Spinal cord (tissue), 10 donors: ENCODE data around the gene DNM2. TPM values are rescaled to one million over a fixed set of nuclear protein-coding genes. Genes with fewer than 3 reads are reported as not detected.
"Not testable (repeated sequence)": the region's sequence is repeated elsewhere in the genome, so short reads cannot be mapped to it uniquely, and the experiment has no call there.

Experiments used
- DNase-seq, 6 donors: peaks; one replicate each; pipeline versions ENCODE4 v3.0.0 to v3.0.0-alpha.2; 2013 to 2015; ENCODE audit warnings: low spot score in 6 of 6, low read depth in 4 of 6
- H3K27ac ChIP-seq: one replicate; pipeline ENCODE4 v1.5.1; 2013; ENCODE audit warnings: low read depth, low read length, control low read depth
- H3K27me3 ChIP-seq: one replicate; pipeline ENCODE4 v1.6.1; 2013; ENCODE audit warnings: low read length; ENCODE audit not compliant: control insufficient read depth, insufficient read depth
- H3K36me3 ChIP-seq: one replicate; pipeline ENCODE4 v1.6.1; 2013; ENCODE audit warnings: low read length; ENCODE audit not compliant: control insufficient read depth, insufficient read depth
- H3K4me1 ChIP-seq: one replicate; pipeline ENCODE4 v1.6.1; 2013; ENCODE audit warnings: low read length; ENCODE audit not compliant: control insufficient read depth, insufficient read depth
- H3K4me3 ChIP-seq: one replicate; pipeline ENCODE4 v1.5.1; 2013; ENCODE audit warnings: low read depth, low read length, control low read depth
- H3K9me3 ChIP-seq: one replicate; pipeline ENCODE4 v1.6.1; 2013; ENCODE audit warnings: low read length; ENCODE audit not compliant: control insufficient read depth, insufficient read depth
- WGBS: methylation state at CpG from one replicate; pipeline ENCODE4 v1.1.5; 2013; ENCODE audit warnings: missing lambda C conversion rate; ENCODE audit not compliant: insufficient coverage; 5-methylcytosine and 5-hydroxymethylcytosine counted together
- polyA plus RNA-seq, 2 donors: library from polyadenylated mRNA; unstranded; fragments of 120-200 nt; gene quantifications; one replicate each; pipeline ENCODE4 v1.2.1, GENCODE V29; 2013; ENCODE audit not compliant: insufficient read length in 2 of 2
- total RNA-seq, 2 donors: library from RNA; depleted of rRNA in 1 of 2; stranded (reverse); fragments of 120-200 nt in 1 of 2; fragments of >200 nt in 1 of 2; gene quantifications; one replicate each; pipeline versions ENCODE4 v1.2.3 to v1.2.4, GENCODE V29; 2013 to 2014
- donor health status: healthy.

DNM2 gene
- total and polyA plus RNA-seq, 4 donors = 59.2 to 111 (median 85.0) TPM

DNA sequence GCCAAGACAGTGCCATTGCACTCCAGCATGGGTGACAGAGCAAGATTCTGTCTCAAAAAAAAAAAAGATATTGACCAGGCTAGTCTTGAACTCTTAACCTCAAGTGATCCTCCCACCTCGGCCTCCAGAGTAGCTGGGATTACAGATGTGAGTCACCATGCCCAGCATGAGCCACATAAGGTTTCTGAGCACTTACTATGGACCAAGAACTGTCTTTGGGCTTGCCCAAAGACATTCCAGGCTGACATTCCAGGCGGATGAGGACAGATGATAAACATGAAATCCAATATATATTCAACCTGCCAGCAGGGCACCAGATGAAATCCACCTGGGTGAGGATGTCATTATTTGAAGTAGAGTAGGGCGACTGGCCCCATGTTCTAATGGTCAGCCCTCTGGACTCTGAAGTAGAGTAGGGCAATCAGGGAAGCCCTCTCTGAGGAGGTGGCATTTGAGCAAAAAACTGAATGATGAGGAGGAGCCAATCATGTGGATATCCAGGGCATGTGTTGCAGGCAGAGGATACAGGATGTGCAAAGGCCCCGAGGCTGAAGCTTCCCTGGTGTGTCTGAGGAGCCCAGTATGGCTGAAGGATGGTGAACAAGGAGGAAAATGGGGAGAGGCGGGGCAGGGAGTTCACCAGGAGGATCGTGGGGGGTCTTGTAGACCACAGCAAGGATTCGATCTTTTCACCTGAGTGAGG is 134.4 kb downstream of the DNM2 start:
- Histone ChIP-seq H3K27ac (no peak overlapping the region), H3K9me3 (no peaks in the 10 kb centered on the region), H3K4me3 (no peak overlapping the region), H3K4me1 (no peaks in the 10 kb centered on the region), H3K36me3 (no peaks in the 10 kb centered on the region), H3K27me3 (no peaks in the 10 kb centered on the region)
- DNase-seq = no peak
- 87% methylated on average over 6 of the region's 7 CpGs for WGBS

DNA sequence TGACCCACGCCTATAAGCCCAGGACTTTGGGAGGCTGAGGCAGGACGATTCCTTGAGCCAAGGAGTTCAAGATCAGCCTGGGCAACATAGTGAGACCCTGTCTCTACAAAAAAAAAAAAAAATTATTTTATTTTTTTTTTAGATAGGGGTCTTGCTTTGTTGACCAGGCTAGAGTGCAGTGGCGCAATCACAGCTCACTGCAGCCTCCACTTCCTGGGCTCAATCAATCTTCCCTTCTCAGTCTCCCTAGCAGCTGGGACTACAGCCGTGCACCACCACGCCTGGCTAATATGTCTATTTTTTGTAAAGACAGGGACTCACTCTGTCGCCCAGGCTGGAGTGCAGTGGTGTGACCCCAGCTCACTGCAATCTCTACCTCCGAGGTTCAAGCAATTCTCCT is 135.1 kb downstream of the DNM2 start:
- Histone ChIP-seq H3K4me3 (no peak overlapping the region), H3K4me1 (no peaks in the 10 kb centered on the region), H3K36me3 (no peaks in the 10 kb centered on the region), H3K27me3 (no peaks in the 10 kb centered on the region), H3K9me3 (no peaks in the 10 kb centered on the region), H3K27ac (no peak overlapping the region)
- 85% methylated on average over 4 of the region's 7 CpGs for WGBS
- no peak for DNase-seq

DNA sequence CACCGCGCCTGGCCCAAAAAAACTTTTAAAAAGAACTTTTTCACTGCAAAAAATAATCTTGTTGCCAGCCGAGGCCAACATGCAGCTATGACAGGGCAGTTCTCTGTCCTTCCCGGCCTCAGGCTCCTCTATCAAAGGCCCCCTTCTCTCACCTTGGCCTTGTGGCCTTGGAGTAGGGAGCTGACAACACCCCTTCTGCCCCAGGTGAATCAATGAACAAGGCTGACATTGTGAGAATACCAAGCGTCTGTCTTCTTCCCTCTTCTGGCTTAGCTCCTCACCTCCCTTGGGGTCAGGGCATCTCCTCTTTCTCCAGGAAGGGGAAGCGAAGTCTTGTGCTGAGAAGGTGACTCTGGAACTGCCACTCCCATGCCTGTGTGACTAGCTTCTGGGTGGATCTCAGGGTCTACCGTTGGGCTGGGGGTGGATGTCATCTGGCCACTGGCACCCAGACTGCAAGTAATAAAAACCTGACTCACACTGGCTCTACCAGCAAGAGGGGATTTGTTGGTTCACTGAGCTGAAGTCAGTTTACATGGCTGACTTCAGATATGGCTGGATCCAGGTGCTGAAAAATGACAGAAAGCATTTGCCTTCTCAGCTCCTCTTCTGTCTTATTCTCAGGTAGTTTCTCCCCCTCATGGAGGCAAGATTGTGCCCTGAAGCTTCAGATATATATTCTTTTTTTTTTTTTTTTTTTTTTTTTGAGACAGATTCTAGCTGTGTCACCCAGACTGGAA is 136.6 kb downstream of the DNM2 start:
- no peak for DNase-seq
- H3K4me1 ChIP-seq = no peaks in the 10 kb centered on the region
- H3K4me3 ChIP-seq = no peak overlapping the region
- no peaks in the 10 kb centered on the region for H3K36me3 ChIP-seq
- WGBS = 67% methylated on average over 6 of the region's 7 CpGs
- H3K9me3 ChIP-seq = no peaks in the 10 kb centered on the region
- no peaks in the 10 kb centered on the region for H3K27me3 ChIP-seq
- no peak overlapping the region for H3K27ac ChIP-seq

DNA sequence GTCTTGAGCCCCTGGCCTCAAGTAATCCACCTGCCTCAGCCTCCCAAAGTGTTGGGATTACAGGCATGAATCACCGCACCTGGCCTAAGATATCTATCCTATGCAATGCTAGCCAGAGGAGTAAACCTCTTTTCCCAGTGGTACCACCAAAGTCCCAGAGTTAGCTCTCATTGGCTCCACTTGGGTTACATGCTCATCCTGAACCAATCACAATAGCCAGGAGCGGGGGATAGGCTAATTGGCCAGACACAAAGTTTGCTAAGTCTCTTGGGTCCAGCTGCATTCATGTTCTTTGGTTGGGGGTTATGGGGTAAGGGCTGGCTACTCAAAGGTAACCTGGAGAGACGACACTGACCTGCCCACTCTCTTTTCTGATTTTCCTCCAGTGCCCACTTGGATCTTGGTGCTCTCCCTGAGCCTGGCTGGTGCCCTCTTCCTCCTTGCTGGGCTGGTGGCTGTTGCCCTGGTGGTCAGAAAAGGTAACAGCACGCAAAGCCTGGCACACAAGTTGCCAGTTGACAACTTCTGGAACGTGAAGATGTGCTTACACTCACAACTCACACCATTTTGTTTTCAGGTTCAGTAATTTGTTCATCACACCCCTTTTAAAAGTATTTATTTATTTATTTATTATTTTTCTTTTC is 138.1 kb downstream of the DNM2 start:
- H3K4me1 ChIP-seq = no peaks in the 10 kb centered on the region
- WGBS = 100% methylated on average over 2 of the region's 5 CpGs
- no peaks in the 10 kb centered on the region for H3K27me3 ChIP-seq
- H3K4me3 ChIP-seq = no peak overlapping the region
- H3K36me3 ChIP-seq = no peaks in the 10 kb centered on the region
- H3K27ac ChIP-seq = no peak overlapping the region
- no peaks in the 10 kb centered on the region for H3K9me3 ChIP-seq
- no peak for DNase-seq

DNA sequence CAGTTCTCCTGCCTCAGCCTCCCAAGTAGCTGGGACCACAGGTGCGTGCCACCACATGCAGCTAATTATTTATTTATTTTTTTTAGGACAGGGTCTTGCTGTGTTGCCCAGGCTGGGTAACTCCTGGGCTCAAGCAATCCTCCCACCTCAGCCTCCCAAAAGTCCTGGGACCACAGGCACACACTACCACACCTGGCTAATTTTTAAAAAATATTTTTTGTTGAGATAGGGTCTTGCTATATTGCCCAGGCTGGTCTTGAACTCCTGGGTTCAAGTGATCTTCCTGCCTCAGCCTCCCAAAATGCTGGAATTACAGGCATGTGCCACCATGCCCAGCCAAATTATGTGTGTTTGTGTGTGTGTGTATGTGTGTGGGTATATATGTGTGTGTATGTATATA is 139.0 kb downstream of the DNM2 start:
- not testable (repeated sequence) for H3K27me3 ChIP-seq, DNase-seq, H3K36me3 ChIP-seq, H3K27ac ChIP-seq, H3K4me3 ChIP-seq, H3K4me1 ChIP-seq, H3K9me3 ChIP-seq
- WGBS = no CpG with 5 or more reads among the region's 1 CpG

DNA sequence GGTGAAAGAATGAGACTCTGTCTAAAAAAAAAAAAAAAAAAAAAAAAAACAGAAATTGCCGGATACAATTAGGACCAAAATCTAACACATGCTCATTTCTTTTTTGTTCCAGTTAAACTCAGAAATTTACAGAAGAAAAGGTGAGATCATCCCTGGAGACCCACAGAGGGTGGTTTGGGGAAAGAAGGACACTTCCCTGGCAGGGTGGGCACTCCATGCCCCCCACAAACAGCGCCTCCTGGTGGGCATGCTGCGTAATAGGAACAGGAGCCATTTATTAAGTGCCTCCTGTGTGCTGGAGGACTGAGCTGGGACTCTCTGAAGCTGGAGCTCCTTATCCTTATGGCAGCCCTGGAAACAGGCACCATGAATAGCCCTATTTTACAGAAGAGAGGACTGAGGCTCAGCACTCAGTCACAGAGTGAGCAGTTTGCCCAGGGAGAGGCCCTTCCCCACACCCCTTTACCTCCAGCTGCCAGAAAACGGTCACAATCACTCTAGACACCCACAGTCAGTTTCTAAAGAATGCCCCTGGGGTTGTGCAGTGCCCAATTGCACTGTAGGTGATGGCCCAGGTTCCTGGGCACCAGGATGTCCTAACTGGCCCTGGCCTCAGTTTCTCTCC is 140.4 kb downstream of the DNM2 start:
- H3K27me3 ChIP-seq = no peaks in the 10 kb centered on the region
- H3K9me3 ChIP-seq = no peaks in the 10 kb centered on the region
- no peak for DNase-seq
- no peak overlapping the region for H3K4me3 ChIP-seq
- no peaks in the 10 kb centered on the region for H3K4me1 ChIP-seq
- no peaks in the 10 kb centered on the region for H3K36me3 ChIP-seq
- H3K27ac ChIP-seq = no peak overlapping the region
- WGBS = 32% methylated on average over 3 of the region's 4 CpGs

DNA sequence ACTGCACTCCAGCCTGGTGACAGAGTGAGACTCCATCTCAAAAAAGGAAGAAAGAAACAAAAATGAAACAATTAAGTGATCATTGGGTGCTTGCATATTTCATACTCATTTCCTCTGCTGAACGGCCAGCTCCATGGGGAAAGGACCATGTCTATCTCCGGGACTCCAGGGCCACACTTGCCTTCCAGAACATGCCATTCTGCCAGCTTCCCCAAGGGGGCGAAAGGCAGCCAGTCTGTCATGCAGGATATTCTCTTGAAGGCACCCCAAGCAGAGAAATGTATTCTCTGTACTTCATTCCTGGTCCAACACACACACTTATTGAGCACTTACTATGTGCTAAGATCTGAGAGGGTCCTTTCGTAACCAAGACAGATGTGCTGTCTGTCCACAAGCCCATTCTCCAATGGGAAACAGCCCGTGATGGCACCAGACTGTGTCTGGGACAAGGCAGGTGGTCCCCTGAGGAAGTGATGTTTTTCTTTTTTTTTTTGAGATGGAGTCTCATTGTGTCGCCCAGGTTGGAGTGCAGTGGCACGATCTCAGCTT is 143.3 kb downstream of the DNM2 start:
- DNase-seq = no peak
- Histone ChIP-seq H3K4me1 (peaks cover 7% of the 10 kb centered on the region), H3K27ac (no peak overlapping the region), H3K9me3 (no peaks in the 10 kb centered on the region), H3K27me3 (no peaks in the 10 kb centered on the region), H3K4me3 (no peak overlapping the region), H3K36me3 (no peaks in the 10 kb centered on the region)
- 45% methylated on average over 3 of the region's 7 CpGs for WGBS

DNA sequence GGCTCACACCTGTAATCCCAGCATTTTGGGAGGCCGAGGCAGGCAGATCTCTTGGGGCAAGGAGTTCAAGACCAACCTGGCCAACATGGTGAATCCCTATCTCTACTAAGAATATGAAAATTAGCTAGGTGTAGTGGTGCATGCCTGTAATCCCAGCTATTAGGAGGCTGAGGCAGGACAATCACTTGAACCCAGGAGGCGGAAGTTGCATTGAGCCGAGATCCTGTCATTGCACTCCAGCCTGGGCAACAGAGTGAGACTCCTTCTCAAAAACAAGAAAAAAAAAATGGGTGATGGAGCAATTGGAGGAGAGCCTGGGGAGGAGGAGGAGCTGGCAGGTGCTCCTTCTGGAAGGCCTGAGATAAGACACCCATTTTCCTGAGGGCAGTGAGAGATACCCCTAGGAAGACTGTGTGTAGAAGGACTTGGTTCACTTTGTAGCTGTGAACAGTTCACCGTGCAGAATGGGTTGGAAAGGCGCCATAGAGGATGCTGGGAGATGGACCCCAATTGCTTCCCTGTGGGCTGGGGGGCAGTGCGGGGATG is 144.8 kb downstream of the DNM2 start:
- WGBS = 76% methylated on average over 4 of the region's 6 CpGs
- no peaks in the 10 kb centered on the region for H3K9me3 ChIP-seq
- H3K27me3 ChIP-seq = no peaks in the 10 kb centered on the region
- no peak overlapping the region for H3K27ac ChIP-seq
- peaks cover 7% of the 10 kb centered on the region for H3K4me1 ChIP-seq
- H3K36me3 ChIP-seq = no peaks in the 10 kb centered on the region
- no peak overlapping the region for H3K4me3 ChIP-seq
- DNase-seq = no peak

DNA sequence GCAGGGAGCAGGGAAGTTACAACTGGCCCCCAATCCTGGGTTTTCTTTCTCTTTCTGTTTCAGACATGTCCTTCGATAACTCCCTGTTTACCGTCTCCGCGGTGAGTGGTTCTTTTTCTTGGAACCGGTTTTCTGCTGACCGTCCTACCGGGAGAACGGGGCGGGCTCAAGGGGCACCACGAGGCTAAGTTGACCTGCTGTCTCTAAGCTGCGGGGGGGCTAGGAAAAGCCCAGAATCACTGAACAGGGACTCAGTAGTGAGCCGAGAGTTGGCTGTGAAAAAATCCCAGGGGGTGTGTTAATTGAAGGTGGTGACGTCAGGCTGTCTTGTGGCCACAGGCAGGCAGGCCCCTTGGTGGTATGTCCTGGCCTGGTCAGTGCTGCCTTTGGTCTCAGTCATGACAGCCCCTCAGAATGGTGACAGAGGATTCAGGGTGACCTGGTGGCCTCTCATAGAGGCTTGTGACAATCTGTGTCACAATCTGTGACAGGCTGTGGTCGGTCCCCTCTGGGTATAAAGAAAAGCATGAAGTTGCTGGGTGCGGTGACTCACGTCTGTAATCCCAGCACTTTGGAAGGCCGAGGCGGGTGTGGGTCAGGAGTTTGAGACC is 145.3 kb downstream of the DNM2 start:
- no peaks in the 10 kb centered on the region for H3K27me3 ChIP-seq
- H3K36me3 ChIP-seq = no peaks in the 10 kb centered on the region
- peak overlapping the region; percentile 25 for H3K27ac ChIP-seq
- no peak overlapping the region for H3K4me3 ChIP-seq
- H3K9me3 ChIP-seq = no peaks in the 10 kb centered on the region
- H3K4me1 ChIP-seq = peaks cover 7% of the 10 kb centered on the region
- WGBS = 68% methylated on average over 16 of the region's 18 CpGs
- DNase-seq = peak in 1 of 6 donors; percentile 41
